HCT116 (cell line): ENCODE results near the gene CATSPER4. TPM values are rescaled to one million over a fixed set of nuclear protein-coding genes. Genes with fewer than 3 reads are reported as not detected.
"Not testable (repeated sequence)": the region's sequence is repeated elsewhere in the genome, so short reads cannot be mapped to it uniquely, and the experiment has no call there.

Experiments
- ATAC-seq: fragments of 200-7000 bp; cut with Tn5 transposase; 2 replicates; pipeline ENCODE4 v1.9.1; 2020; ENCODE audit warnings: mild to moderate bottlenecking, moderate library complexity
- BruUV-seq: library from RNA; stranded (reverse); fragments of 400-500 nt; replicated peaks from 2 replicates; lab custom pipeline; 2021; lab: Mats Ljungman, UMichigan
- CTCF ChIA-PET: fragments of 300-600 bp; sonication (Branson Sonifier 250); formaldehyde crosslinking; loops from one replicate; lab custom pipeline; 2021; ENCODE audit warnings: antibody characterized with exemption; lab: Charles Lee
- POLR2A ChIA-PET: fragments of 300-600, 350-600 bp; sonication (Branson Sonifier 250); formaldehyde crosslinking; loops from one replicate; lab custom pipeline; 2021; ENCODE audit warnings: antibody characterized with exemption; lab: Charles Lee
- RAD21 ChIA-PET, 2 experiments: fragments of 300-600 bp; sonication (Branson Sonifier 250); formaldehyde crosslinking; loops; one replicate each; lab custom pipeline; 2023; ENCODE audit warnings: low total read pairs in 2 of 2; ENCODE audit not compliant: uncharacterized antibody in 2 of 2, unreplicated experiment in 2 of 2, low non-redundant PET in 1 of 2; lab: Charles Lee
- DNase-seq: peaks from one replicate; pipeline ENCODE4 v3.0.0-alpha.2; 2010; ENCODE audit warnings: low read depth, low spot score
- H2AFZ ChIP-seq: fragments of 200-600 bp; shearing (Covaris generic), sonication (generic); 2 replicates; pipeline ENCODE4 v1.6.1; 2017; ENCODE audit warnings: low read depth, mixed run types, mixed read lengths, antibody characterized with exemption, low read length; ENCODE audit not compliant: poor library complexity, severe bottlenecking
- H3K27ac ChIP-seq: 2 replicates; pipeline ENCODE4 v1.5.1; 2012; ENCODE audit warnings: low read depth, low read length
- H3K27me3 ChIP-seq: fragments of 200-600 bp; sonication (generic); 2 replicates; pipeline ENCODE4 v1.6.1; 2016; ENCODE audit warnings: mixed run types, low read length, mixed read lengths; ENCODE audit not compliant: insufficient read depth
- H3K36me3 ChIP-seq, 2 experiments: fragments of 200-500 bp in 1 of 2; fragments of 200-600 bp in 1 of 2; sonication (Bioruptor generic) in 1 of 2; sonication (generic) in 1 of 2; 2 replicates each; pipeline versions ENCODE4 v1.5.1 to v1.6.1; 2014 to 2016; ENCODE audit warnings: low read length in 2 of 2, inconsistent platforms in 1 of 2, mixed read lengths in 1 of 2, mixed run types in 1 of 2; ENCODE audit not compliant: insufficient read depth in 2 of 2, control insufficient read depth in 1 of 2
- H3K4me1 ChIP-seq, 2 experiments: fragments of 200-600 bp in 1 of 2; sonication (generic) in 1 of 2; 2 replicates each; pipeline versions ENCODE4 v1.5.1 to v1.6.1; 2012 to 2017; ENCODE audit warnings: low read length in 2 of 2, inconsistent platforms in 1 of 2, mild to moderate bottlenecking in 1 of 2, mixed read lengths in 1 of 2, mixed run types in 1 of 2, moderate library complexity in 1 of 2; ENCODE audit not compliant: insufficient read depth in 2 of 2, control insufficient read depth in 1 of 2
- H3K4me2 ChIP-seq: fragments of 200-600 bp; sonication (generic); 2 replicates; pipeline ENCODE4 v1.6.1; 2017; ENCODE audit warnings: mixed run types, low read length, mixed read lengths
- H3K4me3 ChIP-seq, 2 experiments: fragments of 200-600 bp in 1 of 2; sonication (generic) in 1 of 2; replicated peaks in 1 of 2; 2 replicates each; pipeline ENCODE4 v1.5.1; 2011 to 2016; ENCODE audit warnings: low read length in 2 of 2, control low read depth in 1 of 2, low read depth in 1 of 2, mild to moderate bottlenecking in 1 of 2, mixed read lengths in 1 of 2, mixed run types in 1 of 2
- H3K79me2 ChIP-seq: fragments of 200-600 bp; sonication (generic); 2 replicates; pipeline ENCODE4 v1.6.1; 2017; ENCODE audit warnings: mild to moderate bottlenecking, mixed run types, low read length, moderate library complexity, mixed read lengths; ENCODE audit not compliant: insufficient read depth
- H3K9ac ChIP-seq: fragments of 200-600 bp; sonication (generic); 2 replicates; pipeline ENCODE4 v1.6.1; 2016; ENCODE audit warnings: low read length, mixed read lengths
- H3K9me2 ChIP-seq: fragments of 200-600 bp; sonication (generic), shearing (Covaris generic); 2 replicates; pipeline ENCODE4 v1.6.1; 2017; ENCODE audit warnings: mixed run types, mild to moderate bottlenecking, moderate library complexity; ENCODE audit not compliant: insufficient read depth
- H3K9me3 ChIP-seq, 2 experiments: fragments of 200-500 bp in 1 of 2; fragments of 200-600 bp in 1 of 2; sonication (Bioruptor generic) in 1 of 2; sonication (generic) in 1 of 2; 2 replicates each; pipeline ENCODE4 v1.6.1; 2014 to 2017; ENCODE audit warnings: low read length in 2 of 2, mixed read lengths in 2 of 2, inconsistent platforms in 1 of 2, low read depth in 1 of 2, mild to moderate bottlenecking in 1 of 2, mixed run types in 1 of 2, moderate library complexity in 1 of 2; ENCODE audit not compliant: control insufficient read depth in 1 of 2, insufficient read depth in 1 of 2
- H4K20me1 ChIP-seq: fragments of 200-600 bp; sonication (generic), shearing (Covaris generic); 2 replicates; pipeline ENCODE4 v1.6.1; 2017; ENCODE audit warnings: mixed run types, mild to moderate bottlenecking, moderate library complexity; ENCODE audit not compliant: insufficient read depth
- CBX3 ChIP-seq: IDR thresholded peaks from 2 replicates; pipeline ENCODE4 v1.6.1; 2012; ENCODE audit warnings: low read depth
- CTCF ChIP-seq, 3 experiments: fragments of 200-600 bp in 1 of 3; sonication (generic) in 1 of 3; IDR thresholded peaks in 2 of 3; conservative IDR thresholded peaks in 1 of 3; 2 replicates each; pipeline ENCODE4 v1.5.1; 2012 to 2017; ENCODE audit warnings: low read depth in 2 of 3, low read length in 2 of 3, antibody characterized with exemption in 1 of 3, borderline replicate concordance in 1 of 3, control low read depth in 1 of 3, mild to moderate bottlenecking in 1 of 3, mixed read lengths in 1 of 3, mixed run types in 1 of 3, moderate library complexity in 1 of 3; ENCODE audit not compliant: insufficient read depth in 1 of 3
- EZH2phosphoT487 ChIP-seq: fragments of 200-600 bp; IDR thresholded peaks from 2 replicates; pipeline ENCODE4 v1.6.1; 2018; ENCODE audit warnings: antibody characterized with exemption, borderline replicate concordance
- ZNF274 ChIP-seq: fragments of 200-500 bp; sonication (Bioruptor generic); IDR thresholded peaks from 2 replicates; pipeline ENCODE4 v1.6.1; 2014; ENCODE audit warnings: mild to moderate bottlenecking, low read depth, low read length, inconsistent platforms
- intact Hi-C: fragments of 100-400 bp; cut with micrococcal nuclease; formaldehyde crosslinking; loops from 2 replicates; pipeline ENCODE4 v1.10.0; 2022
- total RNA-seq: library from RNA; stranded (reverse); gene quantifications from one replicate; pipeline ENCODE4 v1.2.1, GENCODE V29; 2021; ENCODE audit not compliant: unreplicated experiment

CATSPER4 gene
- total RNA-seq, 1 experiment from 2014 or later, result not detected

- intact Hi-C loops, result no loop called here
- Histone ChIP-seq H3K9me2 (no peaks in the 10 kb centered on the region), H3K79me2 (no peaks in the 10 kb centered on the region), H3K9me3 (no peaks in the 10 kb centered on the region), H3K27me3 (no peaks in the 10 kb centered on the region), H3K36me3 (no peaks in the 10 kb centered on the region), H3K9ac (no peak overlapping the region), H2AFZ (no peak overlapping the region), H3K4me2 (no peak overlapping the region), H3K4me3 (no peak overlapping the region), H3K4me1 (peaks cover 7 to 9% of the 10 kb centered on the region in 2 experiments; a peak in 2 of 4 replicates), H4K20me1 (no peaks in the 10 kb centered on the region), H3K27ac (no peak overlapping the region)
- no peak for ATAC-seq
- CTCF ChIA-PET, result no interaction called here
- RAD21 ChIA-PET, result no interaction called here
- no peak for DNase-seq
- POLR2A ChIA-PET, result no interaction called here
- TF ChIP-seq ZNF274, result no peak
- no peak for TF ChIP-seq CBX3
- no peak for TF ChIP-seq EZH2phosphoT487
- TF ChIP-seq CTCF (IDR thresholded peaks at IDR 0.05 in 2 of 3, conservative IDR thresholded peaks at IDR 0.05 in 1 of 3; ENCODE audit: borderline replicate concordance in 1 of 3, insufficient read depth in 1 of 3, low read depth in 2 of 3, low read length in 2 of 3), result no peak
- no TSS peak for BruUV-seq
These were observed 34.8 kb downstream of the CATSPER4 start for GRCh38 chr1:26225033-26225831.

DNA sequence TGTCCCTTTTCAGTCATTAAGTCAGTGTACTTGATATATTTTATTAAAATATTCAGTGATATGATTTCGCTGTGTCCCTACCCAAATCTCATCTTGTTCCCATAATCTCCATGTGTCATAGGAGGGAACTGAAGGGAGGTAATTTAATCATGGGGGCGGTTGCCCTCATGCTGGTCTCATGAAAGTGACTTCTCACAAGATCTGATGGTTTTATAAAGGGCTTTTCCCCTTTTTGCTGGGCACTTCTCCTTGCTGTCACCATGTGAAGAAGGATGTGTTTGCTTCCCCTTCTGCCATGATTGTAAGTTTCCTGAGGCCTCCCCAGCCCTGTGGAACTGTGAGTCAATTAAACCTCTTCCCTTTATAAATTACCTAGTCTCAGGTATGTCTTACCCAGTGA lies 40.3 kb downstream of the CATSPER4 start:
- CTCF ChIA-PET, result not testable (repeated sequence)

More for the DNA sequence above, 40.3 kb downstream of the CATSPER4 start:
- H3K4me3 ChIP-seq, H2AFZ ChIP-seq, BruUV-seq, H3K9me3 ChIP-seq, H3K4me2 ChIP-seq, H3K27me3 ChIP-seq, DNase-seq, H3K36me3 ChIP-seq, H3K9ac ChIP-seq, H4K20me1 ChIP-seq, POLR2A ChIA-PET, RAD21 ChIA-PET, ATAC-seq, H3K9me2 ChIP-seq, H3K27ac ChIP-seq: not testable (repeated sequence)
- Histone ChIP-seq H3K4me1 (peaks cover 4 to 14% of the 10 kb centered on the region in 2 experiments; a peak in 3 of 4 replicates), H3K79me2 (peaks cover 16% of the 10 kb centered on the region)
- intact Hi-C loops, result loop anchor here (5.0 kb wide), 2 partner anchors 53 to 123 kb away; partner anchors contain the start of gene CNKSR1
